GM23338 (cell line): ENCODE data around the gene HLA-DMA. TPM values are rescaled to one million over a fixed set of nuclear protein-coding genes. Genes with fewer than 3 reads are reported as not detected.

ENCODE experiments used
- ATAC-seq: fragments of 200-7000 bp; cut with Tn5 transposase; 3 replicates; pipeline ENCODE4 v1.9.1; 2020
- DNase-seq: peaks from one replicate; pipeline ENCODE4 v3.0.0-alpha.2; 2015; ENCODE audit warnings: low spot score
- H2AFZ ChIP-seq: fragments of 200-600 bp; sonication (generic); 2 replicates; pipeline ENCODE4 v1.8.0; 2016; ENCODE audit warnings: antibody characterized with exemption, mild to moderate bottlenecking, moderate library complexity
- H3F3A ChIP-seq: fragments of 200-600 bp; sonication (generic); replicated peaks from 2 replicates; pipeline ENCODE4 v1.8.0; 2017; ENCODE audit warnings: antibody characterized with exemption, mixed run types, low read depth
- H3K27ac ChIP-seq: fragments of 200-600 bp; sonication (generic); 2 replicates; pipeline ENCODE4 v1.6.1; 2016; ENCODE audit warnings: low read depth
- H3K27me3 ChIP-seq: fragments of 200-600 bp; sonication (generic); 2 replicates; pipeline ENCODE4 v1.8.0; 2016; ENCODE audit warnings: mild to moderate bottlenecking, mixed run types, moderate library complexity; ENCODE audit not compliant: insufficient read depth
- H3K36me3 ChIP-seq: fragments of 200-600 bp; sonication (generic); 2 replicates; pipeline ENCODE4 v1.8.0; 2016; ENCODE audit warnings: mild to moderate bottlenecking; ENCODE audit not compliant: insufficient read depth
- H3K4me1 ChIP-seq: fragments of 200-600 bp; sonication (generic); 2 replicates; pipeline ENCODE4 v1.8.0; 2016; ENCODE audit warnings: mild to moderate bottlenecking, moderate library complexity; ENCODE audit not compliant: insufficient read depth
- H3K4me2 ChIP-seq: fragments of 200-600 bp; sonication (generic); 2 replicates; pipeline ENCODE4 v1.7.1; 2017; ENCODE audit warnings: mixed run types
- H3K4me3 ChIP-seq: fragments of 200-600 bp; sonication (generic); 2 replicates; pipeline ENCODE4 v1.6.1; 2016; ENCODE audit warnings: mixed run types
- H3K79me2 ChIP-seq: fragments of 200-600 bp; sonication (generic); replicated peaks from 2 replicates; pipeline ENCODE4 v1.8.0; 2017; ENCODE audit warnings: mild to moderate bottlenecking; ENCODE audit not compliant: insufficient read depth
- H3K9me2 ChIP-seq: fragments of 200-600 bp; sonication (generic); 2 replicates; pipeline ENCODE4 v1.8.0; 2017; ENCODE audit not compliant: insufficient read depth
- H4K20me1 ChIP-seq: fragments of 200-600 bp; sonication (generic); replicated peaks from 2 replicates; pipeline ENCODE4 v1.8.0; 2017; ENCODE audit warnings: mild to moderate bottlenecking; ENCODE audit not compliant: insufficient read depth
- H3K27ac Mint-ChIP-seq: 2 replicates; pipeline ENCODE4 v1.8.0; 2020; ENCODE audit warnings: inconsistent platforms, mild to moderate bottlenecking, moderate library complexity, mixed read lengths
- H3K27me3 Mint-ChIP-seq: 3 replicates; pipeline ENCODE4 v1.8.0; 2022; ENCODE audit warnings: low read depth, mild to moderate bottlenecking, moderate library complexity, mixed read lengths, inconsistent platforms; ENCODE audit not compliant: insufficient read depth, poor library complexity
- H3K36me3 Mint-ChIP-seq: 3 replicates; pipeline ENCODE4 v1.8.0; 2021; ENCODE audit warnings: low read depth, mild to moderate bottlenecking, inconsistent platforms, moderate library complexity, mixed read lengths
- H3K4me1 Mint-ChIP-seq: 3 replicates; pipeline ENCODE4 v1.8.0; 2020; ENCODE audit warnings: mild to moderate bottlenecking, inconsistent platforms, mixed read lengths
- H3K4me3 Mint-ChIP-seq: 3 replicates; pipeline ENCODE4 v1.8.0; 2021; ENCODE audit warnings: moderate library complexity, mild to moderate bottlenecking, inconsistent platforms, mixed read lengths
- H3K9me3 Mint-ChIP-seq: 3 replicates; pipeline ENCODE4 v1.8.0; 2020; ENCODE audit warnings: moderate library complexity, mild to moderate bottlenecking, inconsistent platforms, mixed read lengths
- EZH2phosphoT487 ChIP-seq: fragments of 200-600 bp; sonication (generic); IDR thresholded peaks from one replicate; pipeline ENCODE4 v1.8.1; 2018; ENCODE audit warnings: antibody characterized with exemption; ENCODE audit not compliant: unreplicated experiment
- NANOG ChIP-seq: IDR thresholded peaks from 2 replicates; pipeline ENCODE4 v1.6.1; 2016; ENCODE audit warnings: antibody characterized with exemption, borderline replicate concordance
- ZNF114 ChIP-seq: fragments of 250-450 bp; sonication (Bioruptor Pico); IDR thresholded peaks from 2 replicates; pipeline ENCODE4 v1.5.0; 2020; ENCODE audit warnings: mild to moderate bottlenecking, moderate library complexity
- ZNF462 ChIP-seq: fragments of 250-450 bp; sonication (Bioruptor Pico); IDR thresholded peaks from 2 replicates; pipeline ENCODE4 v1.5.0; 2020; ENCODE audit warnings: mild to moderate bottlenecking, moderate library complexity
- polyA plus RNA-seq: library from polyadenylated mRNA; unstranded; fragments of >200 nt; fragmentation: Nextera tagmentation; extraction: Ambion mirVana; gene quantifications from 2 replicates; pipeline ENCODE4 v1.2.1, GENCODE V29; 2016
- total RNA-seq: library from RNA; depleted of rRNA; stranded (reverse); fragments of >200 nt; shearing (Covaris generic); gene quantifications from 2 replicates; pipeline ENCODE4 v1.2.3, GENCODE V29; 2014
- TF ChIP-seq, protein P1 (sequence below), 2 experiments: fragments of 200-600 bp in 1 of 2; sonication (generic) in 1 of 2; conservative IDR thresholded peaks; 2 replicates each; pipeline versions ENCODE4 v1.5.1 to v1.6.1; 2016 to 2017; ENCODE audit warnings: antibody characterized with exemption in 2 of 2, low read depth in 2 of 2, mild to moderate bottlenecking in 2 of 2, moderate library complexity in 1 of 2

The HLA-DMA gene
- total and polyA plus RNA-seq, 2 experiments from 2014 or later = 5.2 to 6.2 TPM

- H3K36me3 Mint-ChIP-seq = no peaks in the 10 kb centered on the region
- no peaks in the 10 kb centered on the region for H3K4me1 ChIP-seq
- no peaks in the 10 kb centered on the region for H4K20me1 ChIP-seq
- no peak overlapping the region for H2AFZ ChIP-seq
- TF ChIP-seq, protein P1, sequence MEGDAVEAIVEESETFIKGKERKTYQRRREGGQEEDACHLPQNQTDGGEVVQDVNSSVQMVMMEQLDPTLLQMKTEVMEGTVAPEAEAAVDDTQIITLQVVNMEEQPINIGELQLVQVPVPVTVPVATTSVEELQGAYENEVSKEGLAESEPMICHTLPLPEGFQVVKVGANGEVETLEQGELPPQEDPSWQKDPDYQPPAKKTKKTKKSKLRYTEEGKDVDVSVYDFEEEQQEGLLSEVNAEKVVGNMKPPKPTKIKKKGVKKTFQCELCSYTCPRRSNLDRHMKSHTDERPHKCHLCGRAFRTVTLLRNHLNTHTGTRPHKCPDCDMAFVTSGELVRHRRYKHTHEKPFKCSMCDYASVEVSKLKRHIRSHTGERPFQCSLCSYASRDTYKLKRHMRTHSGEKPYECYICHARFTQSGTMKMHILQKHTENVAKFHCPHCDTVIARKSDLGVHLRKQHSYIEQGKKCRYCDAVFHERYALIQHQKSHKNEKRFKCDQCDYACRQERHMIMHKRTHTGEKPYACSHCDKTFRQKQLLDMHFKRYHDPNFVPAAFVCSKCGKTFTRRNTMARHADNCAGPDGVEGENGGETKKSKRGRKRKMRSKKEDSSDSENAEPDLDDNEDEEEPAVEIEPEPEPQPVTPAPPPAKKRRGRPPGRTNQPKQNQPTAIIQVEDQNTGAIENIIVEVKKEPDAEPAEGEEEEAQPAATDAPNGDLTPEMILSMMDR (conservative IDR thresholded peaks at IDR 0.05; ENCODE audit: low read depth in 2 of 2) = peak; percentile 91 to 96
- TF ChIP-seq NANOG (no peak), ZNF114 (CRISPR knock-in tag) (no peak)
- H3K4me3 Mint-ChIP-seq = no peak overlapping the region
- H3K4me3 ChIP-seq = no peak overlapping the region
- ATAC-seq (peak; percentile 93), DNase-seq (peak; percentile 90)
- H3K79me2 ChIP-seq = no peaks in the 10 kb centered on the region
- H3K4me2 ChIP-seq = no peak overlapping the region
- H3F3A ChIP-seq = no peaks in the 10 kb centered on the region
- no peak overlapping the region for H3K27ac Mint-ChIP-seq
- H3K9me2 ChIP-seq = no peaks in the 10 kb centered on the region
- H3K36me3 ChIP-seq = no peaks in the 10 kb centered on the region
- H3K27me3 Mint-ChIP-seq = peaks cover 4% of the 10 kb centered on the region
- H3K4me1 Mint-ChIP-seq = no peaks in the 10 kb centered on the region
- no peaks in the 10 kb centered on the region for H3K9me3 Mint-ChIP-seq
- H3K27ac ChIP-seq = no peak overlapping the region
- H3K27me3 ChIP-seq = no peaks in the 10 kb centered on the region
Observed at GRCh38 chr6:32933661-32934085, 19.2 kb downstream of the HLA-DMA start.

- Histone ChIP-seq H3K79me2 (no peaks in the 10 kb centered on the region), H2AFZ (no peak overlapping the region), H3K4me2 (no peak overlapping the region), H3K36me3 (no peaks in the 10 kb centered on the region), H4K20me1 (no peaks in the 10 kb centered on the region), H3F3A (no peaks in the 10 kb centered on the region), H3K27me3 (no peaks in the 10 kb centered on the region), H3K9me2 (no peaks in the 10 kb centered on the region), H3K27ac (no peak overlapping the region), H3K4me3 (no peak overlapping the region), H3K4me1 (no peaks in the 10 kb centered on the region)
- Mint-ChIP-seq H3K4me3 (no peak overlapping the region), H3K4me1 (no peaks in the 10 kb centered on the region), H3K9me3 (no peaks in the 10 kb centered on the region), H3K36me3 (no peaks in the 10 kb centered on the region), H3K27me3 (no peaks in the 10 kb centered on the region), H3K27ac (no peak overlapping the region)
- DNase-seq (no peak), ATAC-seq (no peak)
- TF ChIP-seq EZH2phosphoT487 = no peak
Observed at GRCh38 chr6:32932132-32932868, 20.6 kb downstream of the HLA-DMA start.

- H3K4me3 Mint-ChIP-seq = no peak overlapping the region
- TF ChIP-seq, protein P1 (conservative IDR thresholded peaks at IDR 0.05; ENCODE audit: low read depth in 2 of 2) = no peak
- no peak for TF ChIP-seq ZNF462 (CRISPR knock-in tag)
- no peak for TF ChIP-seq ZNF114 (CRISPR knock-in tag)
- TF ChIP-seq EZH2phosphoT487 = no peak
Observed at GRCh38 chr6:32931211-32931610, 21.7 kb downstream of the HLA-DMA start.

More at GRCh38 chr6:32931211-32931610, 21.7 kb downstream of the HLA-DMA start:
- no peaks in the 10 kb centered on the region for H3K4me1 ChIP-seq
- H3K79me2 ChIP-seq = no peaks in the 10 kb centered on the region
- Mint-ChIP-seq H3K27ac (no peak overlapping the region), H3K36me3 (no peaks in the 10 kb centered on the region), H3K4me1 (no peaks in the 10 kb centered on the region), H3K9me3 (no peaks in the 10 kb centered on the region), H3K27me3 (peaks cover 2% of the 10 kb centered on the region)
- H3K9me2 ChIP-seq = no peaks in the 10 kb centered on the region
- H3K4me3 ChIP-seq = no peak overlapping the region
- no peaks in the 10 kb centered on the region for H3F3A ChIP-seq
- no peaks in the 10 kb centered on the region for H3K27me3 ChIP-seq
- no peak overlapping the region for H2AFZ ChIP-seq
- no peaks in the 10 kb centered on the region for H4K20me1 ChIP-seq
- no peak overlapping the region for H3K4me2 ChIP-seq
- no peak for DNase-seq
- H3K27ac ChIP-seq = no peak overlapping the region
- no peaks in the 10 kb centered on the region for H3K36me3 ChIP-seq
- no peak for ATAC-seq
